HG02870 (cell line): Measurements from ENCODE around the gene RUFY1.

Source experiments
- ATAC-seq: cut with Tn5 transposase; IDR thresholded peaks from one replicate; pipeline ENCODE4 v1.9.1; 2021; ENCODE audit warnings: mild to moderate bottlenecking, moderate library complexity; ENCODE audit not compliant: unreplicated experiment

RUFY1 gene

GRCh38 chr5:179658179-179658856 is 108.0 kb downstream of the RUFY1 start:
- ATAC-seq: peak; percentile 59
